ENCODE measurements around the gene RNF151.

RNF151 gene

GRCh38 chr16:1990101-1990350 lies 23.4 kb downstream of the RNF151 start:
- DNase-seq: no peak
- intact Hi-C loops (cut with DNase I): no loop called here

DNA sequence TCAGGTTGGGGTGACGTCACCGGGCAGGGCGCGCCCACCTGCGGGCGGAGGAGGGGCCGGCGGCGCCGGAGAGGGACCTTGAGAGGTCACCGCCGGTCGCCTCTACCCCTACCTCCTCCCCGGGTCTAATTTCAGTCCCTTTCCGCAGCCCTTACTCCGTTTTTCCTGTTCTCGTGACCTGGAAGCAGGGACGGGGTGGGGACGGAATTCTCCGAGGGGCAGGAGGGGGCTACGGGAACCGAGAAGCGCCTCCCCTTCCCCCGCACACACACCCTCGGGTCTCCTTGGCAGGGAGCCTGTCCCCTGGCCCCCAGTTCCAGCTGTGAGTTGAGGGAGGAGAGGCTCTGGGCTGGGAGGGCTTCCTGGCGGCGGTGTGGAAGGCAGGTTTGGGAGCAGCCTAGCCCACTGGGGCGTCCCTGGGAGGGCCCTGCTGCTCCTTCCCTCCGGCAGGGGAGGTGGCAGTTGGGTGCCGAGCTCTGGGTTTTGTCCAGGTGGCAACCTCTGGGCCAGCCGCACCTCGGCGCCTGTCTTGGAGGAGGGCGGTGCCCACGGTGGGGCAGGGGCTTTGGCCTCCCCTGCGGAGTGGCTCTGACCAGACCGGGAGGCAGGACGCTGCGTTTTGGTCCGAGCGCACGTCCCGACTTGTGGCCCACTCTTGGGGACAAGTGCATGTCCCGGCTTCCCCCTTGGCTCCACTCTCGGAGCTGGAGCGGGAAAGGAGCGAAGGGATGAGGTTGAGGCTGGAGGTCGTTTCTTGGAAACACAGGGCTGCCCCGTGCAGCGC lies 23.9 kb downstream of the RNF151 start:
- DNase-seq: peak in 2 of 10 donors; percentile 30 to 86
- intact Hi-C loops (cut with DNase I): no loop called here

DNA sequence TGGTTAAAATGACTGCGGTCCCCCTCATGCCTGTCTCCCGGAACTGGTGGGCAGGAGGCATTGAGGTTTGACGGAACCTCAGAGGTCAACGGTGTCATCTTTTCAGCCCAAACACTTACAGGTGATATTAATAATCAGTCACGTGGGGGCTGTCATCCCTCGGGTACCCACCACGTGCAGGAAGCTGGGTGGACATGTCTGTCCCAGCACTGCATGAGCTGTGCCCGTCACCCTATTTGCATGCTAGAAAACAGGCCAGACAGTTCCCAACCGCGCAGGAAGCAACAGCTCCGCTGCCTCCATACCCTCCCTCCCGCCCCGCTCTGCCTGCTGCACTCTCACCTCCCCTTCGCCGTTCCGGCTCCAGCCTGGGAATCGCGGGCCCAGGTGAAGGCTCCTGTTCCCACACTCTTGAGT lies 24.5 kb downstream of the RNF151 start:
- DNase-seq: peak in 2 of 10 donors; percentile 42 to 80
- intact Hi-C loops (cut with DNase I): no loop called here

DNA sequence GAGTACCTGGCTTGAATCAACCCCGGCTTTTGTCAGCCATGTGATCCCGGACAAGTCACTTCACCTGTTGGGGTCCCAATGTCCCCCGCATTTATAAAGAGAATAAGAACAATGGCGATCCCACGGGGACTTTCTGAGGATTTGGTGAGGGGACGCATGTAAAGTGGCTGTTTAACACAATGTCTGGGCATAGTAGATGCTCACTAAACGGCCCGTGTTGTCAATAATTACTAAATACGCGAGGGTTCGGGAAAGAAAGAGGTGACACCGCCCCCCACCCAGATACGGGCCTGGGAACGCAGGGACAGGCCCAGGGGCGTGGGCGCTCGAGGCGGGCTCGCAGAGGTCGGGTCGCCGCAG lies 24.9 kb downstream of the RNF151 start:
- intact Hi-C loops (cut with DNase I): no loop called here
- no peak for DNase-seq

DNA sequence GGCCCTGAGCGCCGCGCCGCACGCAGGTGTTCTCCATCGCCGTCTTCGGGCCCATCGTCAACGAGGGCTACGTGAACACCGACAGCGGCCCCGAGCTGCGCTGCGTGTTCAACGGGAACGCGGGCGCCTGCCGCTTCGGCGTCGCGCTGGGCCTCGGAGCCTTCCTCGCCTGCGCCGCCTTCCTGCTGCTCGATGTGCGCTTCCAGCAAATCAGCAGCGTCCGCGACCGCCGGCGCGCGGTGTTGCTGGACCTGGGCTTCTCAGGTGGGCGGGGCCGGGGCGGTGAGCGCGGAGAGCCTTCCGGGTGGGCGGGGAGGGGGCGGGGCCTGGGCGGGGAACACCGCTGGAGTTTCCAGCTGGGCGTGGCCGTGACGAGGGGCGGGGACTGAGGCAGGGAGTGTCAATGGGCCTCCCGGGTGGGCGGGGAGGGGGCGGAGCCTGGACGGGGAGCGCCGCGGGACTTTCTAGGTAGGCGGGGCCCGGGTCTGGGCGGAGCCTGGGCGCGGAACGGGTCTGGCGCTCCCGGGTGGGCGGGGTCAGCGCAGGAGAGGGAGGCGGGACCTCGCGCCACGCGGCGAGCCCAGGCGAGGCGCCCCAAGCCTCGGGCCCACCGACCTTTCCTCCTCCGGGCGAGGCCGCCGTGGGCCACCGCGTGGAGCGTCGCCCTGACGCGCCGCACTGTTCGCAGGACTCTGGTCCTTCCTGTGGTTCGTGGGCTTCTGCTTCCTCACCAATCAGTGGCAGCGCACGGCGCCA lies 25.5 kb downstream of the RNF151 start:
- intact Hi-C loops (cut with DNase I): no loop called here
- DNase-seq: peak; percentile 73 to 98 (median 86)

DNA sequence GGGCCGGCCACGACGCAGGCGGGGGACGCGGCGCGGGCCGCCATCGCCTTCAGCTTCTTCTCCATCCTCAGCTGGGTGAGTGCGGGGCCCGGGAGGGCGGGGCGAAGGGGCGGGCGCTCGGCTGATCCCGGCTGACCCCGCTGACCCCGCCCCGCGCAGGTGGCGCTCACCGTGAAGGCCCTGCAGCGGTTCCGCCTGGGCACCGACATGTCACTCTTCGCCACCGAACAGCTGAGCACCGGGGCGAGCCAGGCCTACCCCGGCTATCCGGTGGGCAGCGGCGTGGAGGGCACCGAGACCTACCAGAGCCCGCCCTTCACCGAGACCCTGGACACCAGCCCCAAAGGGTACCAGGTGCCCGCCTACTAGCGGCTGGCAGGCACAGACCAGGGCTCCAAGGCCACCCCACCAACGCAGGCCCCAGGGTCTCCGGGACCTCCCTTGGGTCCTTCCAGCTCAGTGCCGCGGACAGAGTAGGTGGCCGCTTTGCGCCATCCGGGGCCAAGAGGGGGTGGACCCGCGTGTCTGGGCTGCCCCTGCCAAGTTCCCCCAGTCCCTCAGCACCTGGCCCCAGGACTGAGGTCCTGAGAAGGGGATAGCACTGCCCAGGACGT lies 26.2 kb downstream of the RNF151 start:
- peak in 1 of 10 donors; percentile 84 for DNase-seq
- intact Hi-C loops (cut with DNase I): no loop called here

DNA sequence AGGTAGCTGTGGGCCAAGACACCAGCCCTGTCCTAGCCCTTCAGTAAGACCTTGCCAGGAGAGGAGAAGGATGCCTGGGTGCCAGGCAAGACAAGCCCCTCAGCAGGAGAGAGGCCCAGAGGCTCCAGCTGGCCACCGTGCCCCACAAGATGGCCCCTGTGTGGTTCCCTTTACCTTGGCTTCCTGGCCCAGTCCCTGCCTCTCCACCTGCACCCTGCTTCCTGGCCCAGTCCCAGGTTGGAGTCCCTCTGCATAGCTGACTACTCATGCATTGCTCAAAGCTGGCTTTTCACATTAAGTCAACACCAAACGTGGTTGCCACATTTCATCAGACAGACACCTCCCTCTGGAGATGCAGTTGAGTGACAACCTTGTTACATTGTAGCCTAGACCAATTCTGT lies 27.1 kb downstream of the RNF151 start:
- intact Hi-C loops (cut with DNase I): no loop called here

DNA sequence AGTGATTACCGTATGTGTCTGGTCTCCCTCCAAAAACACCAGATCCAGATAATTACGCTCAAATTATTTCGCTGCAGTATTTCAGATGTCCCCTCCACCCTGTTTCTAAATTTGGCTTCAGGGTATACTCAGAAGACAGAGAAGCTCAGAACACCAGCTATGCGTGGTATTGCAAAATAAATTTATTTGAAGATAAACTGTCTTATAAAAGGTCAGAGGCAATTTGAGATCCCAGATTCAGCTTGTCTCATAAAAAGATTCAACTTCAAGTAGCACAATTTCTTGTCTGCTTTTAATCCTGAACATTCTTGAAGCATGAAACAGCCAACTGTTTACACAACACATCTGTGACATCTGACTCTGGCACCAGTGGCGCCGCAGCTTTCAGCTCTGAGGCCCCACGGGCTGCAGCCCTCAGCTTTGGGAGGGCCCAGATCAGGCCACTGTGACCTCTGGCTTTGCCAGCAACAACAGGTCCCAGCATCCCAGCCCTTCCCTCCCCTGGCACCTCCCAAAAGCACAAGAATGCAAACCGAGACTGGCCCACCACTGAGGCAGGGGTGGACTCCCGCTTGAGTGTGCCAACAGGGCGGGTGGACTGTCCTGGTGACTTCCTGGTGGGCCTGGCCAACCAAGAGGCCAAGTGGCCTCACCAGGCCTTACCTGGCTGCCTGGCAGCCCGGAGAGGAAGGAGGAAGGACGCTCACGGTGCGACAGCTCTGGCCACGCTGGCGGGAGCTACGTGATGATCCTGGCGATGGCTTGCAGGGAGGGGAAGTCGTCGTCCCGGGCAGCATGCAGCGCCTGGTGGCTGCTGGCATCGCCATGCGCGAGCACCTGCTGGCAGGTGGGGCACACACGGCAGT lies 31.1 kb downstream of the RNF151 start:
- intact Hi-C loops (cut with DNase I): no loop called here
- DNase-seq: peak in 1 of 10 donors; percentile 73

More for the DNA sequence above, 27.1 kb downstream of the RNF151 start:
- peak in 1 of 10 donors; percentile 72 for DNase-seq

DNA sequence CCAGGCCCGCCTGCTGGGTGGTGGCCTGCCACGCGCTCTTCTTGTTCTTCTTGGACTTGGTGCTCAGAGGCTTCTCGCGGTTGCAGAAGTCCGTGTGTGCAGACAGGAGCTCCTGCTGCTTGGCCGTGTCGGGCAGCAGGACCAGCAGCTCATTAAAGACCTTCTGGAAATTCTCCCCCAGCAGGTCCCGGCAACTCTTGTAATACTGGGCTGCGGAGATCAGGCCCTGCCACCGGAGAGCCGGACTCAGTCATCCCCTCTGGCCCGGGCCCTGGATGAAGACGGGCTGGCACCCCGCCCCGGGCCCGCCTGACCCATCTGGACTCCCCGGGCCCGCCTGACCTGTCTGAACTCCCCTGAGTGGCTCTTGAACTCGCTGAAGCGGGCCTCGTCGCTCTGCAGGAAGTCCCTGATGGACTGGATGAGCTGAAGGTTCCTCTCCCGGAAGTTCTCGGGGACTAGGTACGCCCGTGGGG lies 31.7 kb downstream of the RNF151 start:
- intact Hi-C loops (cut with DNase I): no loop called here
- DNase-seq: peak in 1 of 10 donors; percentile 70

GRCh38 chr16:1998852-1999801 lies 32.5 kb downstream of the RNF151 start:
- DNase-seq: peak in 1 of 10 donors; percentile 78
- intact Hi-C loops (cut with DNase I): no loop called here

DNA sequence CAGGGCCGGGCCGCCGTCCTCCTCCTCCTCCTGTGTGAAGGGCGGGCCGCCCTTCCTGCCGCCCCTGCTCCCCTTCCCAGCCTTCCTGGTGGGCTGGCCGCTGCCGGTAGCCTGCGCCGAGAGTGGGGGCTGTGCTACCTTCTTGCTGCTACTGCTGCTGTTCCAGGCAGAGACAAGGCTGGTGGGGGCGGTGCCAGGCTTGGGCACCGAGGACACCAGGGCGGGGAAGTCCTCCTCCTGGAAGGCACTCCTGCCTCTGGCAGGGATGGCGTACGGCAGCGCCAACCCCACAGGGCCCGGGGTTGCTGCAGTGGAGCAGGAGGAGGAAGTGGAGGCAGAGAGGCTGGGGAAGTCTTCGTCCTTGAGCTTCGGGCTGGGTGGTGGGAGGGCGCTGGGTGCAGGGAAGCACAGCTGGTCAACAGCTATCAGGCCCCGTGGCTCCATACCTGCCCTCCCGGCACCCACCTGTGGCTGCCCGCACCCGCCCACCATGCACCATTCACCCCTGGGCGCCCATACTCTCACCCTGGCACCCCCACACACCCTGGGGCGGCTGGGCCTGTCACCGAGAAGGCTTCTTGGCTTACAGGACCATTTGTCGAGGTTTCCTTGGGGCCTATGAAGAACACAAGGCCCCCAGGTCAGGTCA lies 33.3 kb downstream of the RNF151 start:
- peak in 7 of 10 donors; percentile 32 to 92 (median 59) for DNase-seq
- intact Hi-C loops (cut with DNase I): no loop called here

DNA sequence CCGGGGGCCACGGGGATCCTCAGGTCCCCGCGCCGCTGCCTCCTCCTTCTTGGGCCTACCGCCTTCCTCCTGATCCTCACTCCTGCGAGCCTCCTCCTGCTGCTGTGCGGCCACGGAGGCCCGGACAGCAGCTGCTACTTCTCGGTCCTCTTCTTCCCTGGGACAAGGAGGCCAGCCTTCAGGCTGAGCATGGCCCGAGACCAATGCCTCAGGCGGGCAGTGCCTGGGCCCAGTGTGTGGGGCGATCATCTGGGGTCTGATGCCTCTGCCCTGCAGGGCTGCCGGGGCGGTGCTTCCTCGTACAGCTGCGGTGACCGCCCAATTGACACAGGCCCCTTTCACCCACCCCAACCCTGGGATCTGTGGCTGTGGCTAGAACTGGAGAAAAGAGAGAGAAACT lies 34.4 kb downstream of the RNF151 start:
- no peak for DNase-seq
- intact Hi-C loops (cut with DNase I): no loop called here

DNA sequence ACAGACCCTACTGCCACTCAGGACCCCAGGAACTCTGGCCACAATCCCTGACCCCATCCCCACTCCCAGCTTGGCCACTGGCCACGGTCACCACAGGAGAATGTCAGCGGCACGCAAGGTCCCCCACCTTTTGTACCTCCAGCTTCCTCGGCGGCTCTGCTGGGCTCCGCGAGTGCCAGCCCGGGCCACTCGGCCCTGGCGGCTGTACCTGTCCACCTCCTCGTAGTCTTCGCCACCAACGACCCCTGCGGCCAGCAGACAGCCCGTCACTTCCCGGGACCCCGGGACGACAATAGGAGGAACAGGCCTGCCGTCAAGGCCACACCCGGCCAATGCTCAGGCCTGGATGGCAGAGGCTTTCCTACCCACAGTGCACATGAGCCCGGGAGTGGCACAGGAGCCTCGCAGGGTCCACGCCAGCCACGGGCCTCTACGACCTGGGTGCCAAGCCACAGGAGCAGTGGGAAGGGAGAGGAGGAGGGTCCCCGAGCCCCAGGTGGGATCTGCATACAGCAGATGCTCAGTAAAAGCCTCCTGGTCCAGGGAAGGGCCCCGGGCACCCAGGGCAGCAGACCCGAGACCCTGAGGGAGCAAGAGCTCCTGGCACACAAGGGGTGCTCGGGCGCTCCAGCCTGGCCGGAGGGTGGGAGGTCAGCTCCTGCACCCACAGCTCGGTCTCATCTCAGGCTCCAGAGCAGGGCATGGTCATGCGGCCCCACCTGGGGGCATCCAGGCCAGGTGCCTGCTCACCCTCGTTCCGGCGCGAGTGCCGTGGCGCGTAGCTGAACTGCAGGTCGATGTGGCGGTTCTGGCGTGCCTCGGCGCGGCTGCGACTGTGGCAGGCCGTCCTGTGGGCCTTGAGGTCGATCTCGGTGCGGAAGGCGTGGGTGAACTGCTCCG lies 35.0 kb downstream of the RNF151 start:
- peak in 1 of 10 donors; percentile 77 for DNase-seq
- intact Hi-C loops (cut with DNase I): no loop called here

DNA sequence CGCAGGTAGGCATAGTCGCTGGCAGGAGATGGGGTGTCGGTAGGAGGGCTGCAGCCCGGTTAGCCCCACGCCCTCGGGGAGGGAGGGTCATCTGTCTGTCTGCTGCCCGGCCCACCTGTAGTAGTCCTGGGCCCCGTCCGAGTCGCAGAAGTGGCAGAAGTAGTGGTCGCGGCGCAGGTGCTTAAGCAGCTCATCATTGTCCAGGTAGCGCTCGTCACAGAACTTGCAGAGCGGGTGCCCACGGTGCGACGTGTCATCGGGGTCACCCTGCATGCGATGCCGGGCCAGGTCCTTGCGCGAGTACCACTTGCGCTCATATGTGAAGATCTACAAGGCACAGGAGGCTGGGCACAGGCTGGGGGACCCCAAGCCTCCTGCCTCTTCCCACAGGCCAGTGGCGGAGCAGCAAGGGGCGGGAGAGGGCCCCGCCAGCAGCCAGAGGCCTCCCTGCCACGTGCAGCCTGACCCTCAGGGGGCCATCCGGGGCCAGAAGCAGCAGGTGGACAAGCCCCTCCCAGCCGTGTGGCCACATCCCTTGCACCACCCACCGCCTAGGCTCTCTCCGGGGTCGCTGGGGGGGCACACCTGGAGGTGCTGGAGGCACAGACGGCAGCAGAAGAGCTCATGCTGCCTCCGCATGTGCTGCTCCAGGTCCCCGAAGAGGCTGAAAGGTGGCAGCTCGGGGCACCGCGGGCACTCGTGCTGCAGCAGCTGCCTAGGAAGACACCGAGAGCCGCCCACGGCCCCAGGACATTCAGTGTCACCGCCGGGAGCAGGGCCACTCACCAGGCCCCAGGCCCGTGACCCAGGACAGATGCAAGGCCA lies 36.0 kb downstream of the RNF151 start:
- intact Hi-C loops (cut with DNase I): no loop called here

GRCh38 chr16:2003231-2003826 lies 36.7 kb downstream of the RNF151 start:
- intact Hi-C loops (cut with DNase I): no loop called here
- peak in 1 of 10 donors; percentile 63 for DNase-seq

More for the DNA sequence above, 36.0 kb downstream of the RNF151 start:
- DNase-seq: peak in 1 of 10 donors; percentile 74

GRCh38 chr16:2003827-2004641 lies 37.4 kb downstream of the RNF151 start:
- intact Hi-C loops (cut with DNase I): no loop called here

More at GRCh38 chr16:2003827-2004641, 37.4 kb downstream of the RNF151 start:
- DNase-seq: peak; percentile 48 to 98 (median 80)
